Measurements from ENCODE around the gene TCEA2.

DNA sequence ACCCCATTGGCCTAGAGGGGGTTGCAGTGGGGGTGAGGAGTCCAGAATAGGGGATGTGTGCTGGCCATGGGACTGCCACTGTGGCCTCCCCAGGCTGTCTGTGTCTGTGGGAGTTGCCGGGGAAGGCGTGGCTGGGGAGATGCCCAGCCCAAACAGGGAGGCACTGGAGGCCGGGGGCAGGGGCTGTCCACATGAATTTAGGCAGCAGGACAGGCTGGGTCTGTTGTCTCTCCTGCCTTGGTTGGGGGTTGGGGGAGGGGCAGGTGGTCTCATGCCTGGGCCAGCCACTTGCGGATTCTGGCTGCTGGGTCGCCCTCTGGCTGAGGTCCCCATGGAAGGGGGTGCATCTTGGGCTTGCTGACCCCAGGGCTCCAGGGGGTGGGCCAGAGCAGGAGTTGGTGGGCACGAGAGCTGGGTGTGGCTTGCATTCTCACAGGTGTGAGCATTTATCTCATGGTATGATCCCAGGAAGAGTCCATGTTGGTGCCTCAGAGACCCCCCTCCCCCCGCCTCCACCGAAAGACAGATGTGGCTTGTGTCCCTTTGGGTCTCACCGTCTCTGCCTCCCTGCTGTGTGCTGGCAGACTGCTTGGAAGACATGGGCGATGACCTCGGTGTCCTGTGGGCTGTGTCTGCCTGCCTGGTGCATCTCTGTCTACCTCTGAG is 17.5 kb upstream of the TCEA2 start:
- no peak for TF ChIP-seq CTCF (conservative IDR thresholded peaks at IDR 0.05 in 1 of 2, IDR thresholded peaks at IDR 0.05 in 1 of 2; ENCODE audit: extremely low read depth in 1 of 2, insufficient read depth in 1 of 2, low read depth in 1 of 2, low read length in 2 of 2)
- TF ChIP-seq EZH2 (IDR thresholded peaks at IDR 0.05; ENCODE audit: borderline replicate concordance, low read length), result no peak
